ENCODE measurements around the gene FOCAD. TPM values are rescaled to one million over a fixed set of nuclear protein-coding genes. Genes with fewer than 3 reads are reported as not detected.

The FOCAD gene
- total and polyA plus RNA-seq, 10 of the 15 experiments (the other 5 are each of a cell fraction or from before 2014, with no cell fraction given) = 13.7 to 93.0 (median 41.8) TPM

DNA sequence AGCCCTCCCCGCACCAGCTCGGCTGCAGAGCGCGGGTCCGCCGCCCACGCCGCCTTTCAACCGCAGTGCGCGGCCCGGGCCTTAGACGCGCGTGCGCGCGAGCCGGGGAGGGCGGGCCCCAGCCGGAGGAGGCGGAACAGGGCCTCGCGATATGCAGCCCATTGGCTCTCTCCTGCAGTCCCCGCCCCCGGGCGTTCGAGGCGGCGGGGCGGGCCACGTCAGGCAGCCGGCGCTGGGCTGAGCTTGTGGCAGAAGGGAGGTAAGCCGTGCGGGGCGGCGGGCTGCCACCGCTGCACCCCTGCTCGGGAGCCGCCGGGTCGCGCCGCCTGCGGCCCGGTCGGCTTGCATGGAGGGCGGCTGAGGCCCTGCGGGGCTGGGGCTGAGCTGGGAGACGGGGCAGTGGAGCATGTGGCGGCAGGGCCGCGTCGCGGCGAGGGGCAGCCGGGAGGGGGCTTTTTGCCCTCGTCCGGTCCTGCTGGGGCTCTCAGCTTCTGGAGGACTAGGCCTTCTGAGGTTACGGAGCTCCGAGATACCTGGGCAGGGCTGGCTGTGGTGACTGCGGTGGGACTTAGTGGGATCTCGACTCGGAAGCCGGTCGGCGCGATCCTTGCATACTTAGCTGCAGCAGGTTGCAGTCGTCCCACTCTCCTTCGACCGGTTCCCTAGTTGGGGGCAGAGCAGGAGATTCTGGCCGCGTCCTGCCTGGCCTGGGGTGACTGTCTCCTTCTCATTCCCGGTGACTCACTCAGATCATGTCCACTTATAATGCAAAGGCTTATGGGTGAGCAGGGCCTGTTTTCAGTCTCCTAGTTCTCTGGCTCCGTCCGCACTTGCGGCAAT is at the start of gene FOCAD (continued):
- TF ChIP-seq ZNF384 (IDR thresholded peaks at IDR 0.05; ENCODE audit: borderline replicate concordance, low read depth, low read length) = no peak
- TF ChIP-seq ETV6 (conservative IDR thresholded peaks at IDR 0.05 in 1 of 2, IDR thresholded peaks at IDR 0.05 in 1 of 2; ENCODE audit: borderline replicate concordance in 1 of 2, low read depth in 1 of 2) = no peak
- TF ChIP-seq, protein P1, sequence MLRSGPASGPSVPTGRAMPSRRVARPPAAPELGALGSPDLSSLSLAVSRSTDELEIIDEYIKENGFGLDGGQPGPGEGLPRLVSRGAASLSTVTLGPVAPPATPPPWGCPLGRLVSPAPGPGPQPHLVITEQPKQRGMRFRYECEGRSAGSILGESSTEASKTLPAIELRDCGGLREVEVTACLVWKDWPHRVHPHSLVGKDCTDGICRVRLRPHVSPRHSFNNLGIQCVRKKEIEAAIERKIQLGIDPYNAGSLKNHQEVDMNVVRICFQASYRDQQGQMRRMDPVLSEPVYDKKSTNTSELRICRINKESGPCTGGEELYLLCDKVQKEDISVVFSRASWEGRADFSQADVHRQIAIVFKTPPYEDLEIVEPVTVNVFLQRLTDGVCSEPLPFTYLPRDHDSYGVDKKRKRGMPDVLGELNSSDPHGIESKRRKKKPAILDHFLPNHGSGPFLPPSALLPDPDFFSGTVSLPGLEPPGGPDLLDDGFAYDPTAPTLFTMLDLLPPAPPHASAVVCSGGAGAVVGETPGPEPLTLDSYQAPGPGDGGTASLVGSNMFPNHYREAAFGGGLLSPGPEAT (IDR thresholded peaks at IDR 0.05; ENCODE audit: low read depth) = no peak
- 0 out of 2 replicates have a peak, but pooled peaks have one; percentile 2 for TF ChIP-seq RAD21 (IDR thresholded peaks at IDR 0.05; ENCODE audit: insufficient read depth, low read depth, low read length)
- TF ChIP-seq, protein P2, sequence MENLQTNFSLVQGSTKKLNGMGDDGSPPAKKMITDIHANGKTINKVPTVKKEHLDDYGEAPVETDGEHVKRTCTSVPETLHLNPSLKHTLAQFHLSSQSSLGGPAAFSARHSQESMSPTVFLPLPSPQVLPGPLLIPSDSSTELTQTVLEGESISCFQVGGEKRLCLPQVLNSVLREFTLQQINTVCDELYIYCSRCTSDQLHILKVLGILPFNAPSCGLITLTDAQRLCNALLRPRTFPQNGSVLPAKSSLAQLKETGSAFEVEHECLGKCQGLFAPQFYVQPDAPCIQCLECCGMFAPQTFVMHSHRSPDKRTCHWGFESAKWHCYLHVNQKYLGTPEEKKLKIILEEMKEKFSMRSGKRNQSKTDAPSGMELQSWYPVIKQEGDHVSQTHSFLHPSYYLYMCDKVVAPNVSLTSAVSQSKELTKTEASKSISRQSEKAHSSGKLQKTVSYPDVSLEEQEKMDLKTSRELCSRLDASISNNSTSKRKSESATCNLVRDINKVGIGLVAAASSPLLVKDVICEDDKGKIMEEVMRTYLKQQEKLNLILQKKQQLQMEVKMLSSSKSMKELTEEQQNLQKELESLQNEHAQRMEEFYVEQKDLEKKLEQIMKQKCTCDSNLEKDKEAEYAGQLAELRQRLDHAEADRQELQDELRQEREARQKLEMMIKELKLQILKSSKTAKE (IDR thresholded peaks at IDR 0.05; ENCODE audit: low read depth, poor library complexity, severe bottlenecking) = no peak
- no peak for TF ChIP-seq SMAD1 (IDR thresholded peaks at IDR 0.05; ENCODE audit: low read depth, partially characterized antibody)
- TF ChIP-seq KAT2A (conservative IDR thresholded peaks at IDR 0.05; ENCODE audit: control insufficient read depth, low read depth, low read length) = no peak
- no peak for TF ChIP-seq IKZF2 (IDR thresholded peaks at IDR 0.05)
- TF ChIP-seq FOXK2 (IDR thresholded peaks at IDR 0.05) = no peak
- peak; percentile 91 for TF ChIP-seq BACH1 (IDR thresholded peaks at IDR 0.05; ENCODE audit: borderline replicate concordance)
- peak; percentile 78 for TF ChIP-seq NRF1 (conservative IDR thresholded peaks at IDR 0.05; ENCODE audit: low read depth, low read length)
- peak; percentile 79; the same call in 1 of the 2 replicates for TF ChIP-seq GATAD2B (conservative IDR thresholded peaks at IDR 0.05; ENCODE audit: low read depth)
- TF ChIP-seq SMAD5 (IDR thresholded peaks at IDR 0.05; ENCODE audit: low read depth) = no peak; the same call in 1 of the 2 replicates
- no peak; the same call in 1 of the 2 replicates for TF ChIP-seq HCFC1 (IDR thresholded peaks at IDR 0.05; ENCODE audit: low read length)
- TF ChIP-seq STAT1 (conservative IDR thresholded peaks at IDR 0.05) = 0 out of 2 replicates have a peak, but pooled peaks have one; percentile 64
- TF ChIP-seq EP300 (IDR thresholded peaks at IDR 0.05; ENCODE audit: borderline replicate concordance in 1 of 2, control insufficient read depth in 1 of 2, low read depth in 2 of 2, low read length in 2 of 2) = no peak
- TF ChIP-seq, protein P3, sequence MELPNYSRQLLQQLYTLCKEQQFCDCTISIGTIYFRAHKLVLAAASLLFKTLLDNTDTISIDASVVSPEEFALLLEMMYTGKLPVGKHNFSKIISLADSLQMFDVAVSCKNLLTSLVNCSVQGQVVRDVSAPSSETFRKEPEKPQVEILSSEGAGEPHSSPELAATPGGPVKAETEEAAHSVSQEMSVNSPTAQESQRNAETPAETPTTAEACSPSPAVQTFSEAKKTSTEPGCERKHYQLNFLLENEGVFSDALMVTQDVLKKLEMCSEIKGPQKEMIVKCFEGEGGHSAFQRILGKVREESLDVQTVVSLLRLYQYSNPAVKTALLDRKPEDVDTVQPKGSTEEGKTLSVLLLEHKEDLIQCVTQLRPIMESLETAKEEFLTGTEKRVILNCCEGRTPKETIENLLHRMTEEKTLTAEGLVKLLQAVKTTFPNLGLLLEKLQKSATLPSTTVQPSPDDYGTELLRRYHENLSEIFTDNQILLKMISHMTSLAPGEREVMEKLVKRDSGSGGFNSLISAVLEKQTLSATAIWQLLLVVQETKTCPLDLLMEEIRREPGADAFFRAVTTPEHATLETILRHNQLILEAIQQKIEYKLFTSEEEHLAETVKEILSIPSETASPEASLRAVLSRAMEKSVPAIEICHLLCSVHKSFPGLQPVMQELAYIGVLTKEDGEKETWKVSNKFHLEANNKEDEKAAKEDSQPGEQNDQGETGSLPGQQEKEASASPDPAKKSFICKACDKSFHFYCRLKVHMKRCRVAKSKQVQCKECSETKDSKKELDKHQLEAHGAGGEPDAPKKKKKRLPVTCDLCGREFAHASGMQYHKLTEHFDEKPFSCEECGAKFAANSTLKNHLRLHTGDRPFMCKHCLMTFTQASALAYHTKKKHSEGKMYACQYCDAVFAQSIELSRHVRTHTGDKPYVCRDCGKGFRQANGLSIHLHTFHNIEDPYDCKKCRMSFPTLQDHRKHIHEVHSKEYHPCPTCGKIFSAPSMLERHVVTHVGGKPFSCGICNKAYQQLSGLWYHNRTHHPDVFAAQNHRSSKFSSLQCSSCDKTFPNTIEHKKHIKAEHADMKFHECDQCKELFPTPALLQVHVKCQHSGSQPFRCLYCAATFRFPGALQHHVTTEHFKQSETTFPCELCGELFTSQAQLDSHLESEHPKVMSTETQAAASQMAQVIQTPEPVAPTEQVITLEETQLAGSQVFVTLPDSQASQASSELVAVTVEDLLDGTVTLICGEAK (IDR thresholded peaks at IDR 0.05; ENCODE audit: borderline replicate concordance) = no peak
- TF ChIP-seq SPI1 (IDR thresholded peaks at IDR 0.05; ENCODE audit: borderline replicate concordance, insufficient read depth, low read depth, low read length) = no peak
- peak; percentile 68; the same call in 1 of the 2 replicates for TF ChIP-seq PML (IDR thresholded peaks at IDR 0.05; ENCODE audit: low read length)
- TF ChIP-seq RBBP5 (conservative IDR thresholded peaks at IDR 0.05) = no peak
- TF ChIP-seq RCOR1 (conservative IDR thresholded peaks at IDR 0.05; ENCODE audit: low read depth, low read length) = no peak
- no peak for TF ChIP-seq SREBF1 (IDR thresholded peaks at IDR 0.05; ENCODE audit: low read length)
